HG02885 (cell line): ENCODE results near the gene PCNX1.
"Not testable (repeated sequence)": the region's sequence is repeated elsewhere in the genome, so short reads cannot be mapped to it uniquely, and the experiment has no call there.

ENCODE experiments used
- ATAC-seq: cut with Tn5 transposase; IDR thresholded peaks from one replicate; pipeline ENCODE4 v1.9.1; 2021; ENCODE audit warnings: mild to moderate bottlenecking; ENCODE audit not compliant: unreplicated experiment, poor library complexity

Gene PCNX1

DNA sequence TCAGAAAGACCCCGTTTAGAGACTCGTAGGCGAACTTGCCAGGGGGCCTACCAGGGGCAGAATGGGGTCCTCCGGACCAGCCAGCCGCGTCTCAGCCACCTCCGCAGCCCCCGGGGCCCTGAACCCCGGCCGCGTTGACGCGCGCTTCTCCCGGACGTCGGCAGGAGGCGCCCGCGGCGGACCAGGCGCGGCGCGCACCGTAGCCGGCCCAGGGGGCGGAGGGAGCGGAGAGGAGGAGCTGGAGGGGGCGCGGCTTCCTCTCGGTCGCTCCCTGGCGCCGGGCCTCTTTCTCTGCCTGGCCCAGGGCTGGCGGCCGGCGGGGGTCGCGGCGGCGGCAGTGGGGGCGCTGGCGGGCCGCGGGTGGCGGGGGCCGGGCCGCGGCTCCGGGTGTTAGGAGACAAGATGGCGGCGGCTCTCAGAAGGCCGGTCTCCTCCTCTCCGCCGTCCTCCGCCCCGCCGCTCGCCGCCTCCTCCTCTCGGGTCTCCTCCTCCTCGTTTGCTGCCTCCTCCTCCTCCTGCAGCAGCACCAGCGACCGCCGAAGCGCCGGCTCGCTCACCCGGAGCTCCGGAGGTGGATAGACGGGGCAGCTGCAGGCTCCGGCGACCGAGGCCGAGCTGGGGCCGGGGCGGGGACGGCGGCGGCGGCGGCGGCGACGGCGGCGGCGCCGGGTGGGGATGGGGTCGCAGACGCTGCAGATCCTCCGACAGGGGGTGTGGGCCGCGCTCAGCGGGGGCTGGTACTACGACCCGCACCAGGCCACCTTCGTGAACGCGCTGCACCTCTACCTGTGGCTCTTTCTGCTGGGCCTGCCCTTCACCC, at the start of gene PCNX1:
Gene PCNX1 (plus strand): TSS at position 284 of the 820 bp plus-strand sequence. CDS start 392 bp downstream, at position 676.
- ATAC-seq, result peak; percentile 81

DNA sequence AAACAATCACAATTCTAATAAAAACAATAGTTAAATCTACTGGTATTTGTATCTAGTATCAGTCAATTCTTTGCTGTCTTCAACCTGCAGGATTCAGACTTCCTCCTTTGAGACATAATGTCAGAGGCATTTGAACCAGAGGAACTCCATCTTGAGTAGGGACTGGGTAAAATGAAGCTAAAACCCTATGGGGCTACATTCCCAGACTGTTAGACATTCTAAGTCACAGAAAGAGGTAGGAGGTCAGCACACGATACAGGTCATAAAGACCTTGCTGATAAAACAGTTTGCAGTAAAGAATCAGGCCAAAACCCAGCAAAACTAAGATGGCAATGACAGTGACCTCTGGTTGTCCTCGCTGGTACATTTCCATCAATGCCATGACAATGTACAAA, 49.8 kb upstream of the PCNX1 start:
- no peak for ATAC-seq

DNA sequence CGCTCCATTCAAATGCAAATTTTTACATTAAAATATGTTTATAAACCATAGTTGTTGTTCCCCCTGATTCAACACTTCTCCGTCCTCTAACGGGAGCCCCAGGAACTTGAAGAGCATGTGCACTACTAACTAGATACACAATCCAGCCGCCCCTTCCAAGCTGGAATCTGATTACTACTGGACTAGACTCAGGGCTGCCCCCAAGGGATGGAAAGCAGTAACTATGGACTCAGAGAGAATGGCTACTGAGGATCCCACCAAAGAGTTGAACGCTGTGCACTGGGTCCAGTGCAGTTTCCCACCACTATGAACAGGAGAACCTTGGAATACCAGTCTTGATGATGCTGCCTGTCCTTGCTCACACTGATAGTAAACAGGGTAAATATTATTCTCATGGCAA, 48.6 kb upstream of the PCNX1 start:
- no peak for ATAC-seq

DNA sequence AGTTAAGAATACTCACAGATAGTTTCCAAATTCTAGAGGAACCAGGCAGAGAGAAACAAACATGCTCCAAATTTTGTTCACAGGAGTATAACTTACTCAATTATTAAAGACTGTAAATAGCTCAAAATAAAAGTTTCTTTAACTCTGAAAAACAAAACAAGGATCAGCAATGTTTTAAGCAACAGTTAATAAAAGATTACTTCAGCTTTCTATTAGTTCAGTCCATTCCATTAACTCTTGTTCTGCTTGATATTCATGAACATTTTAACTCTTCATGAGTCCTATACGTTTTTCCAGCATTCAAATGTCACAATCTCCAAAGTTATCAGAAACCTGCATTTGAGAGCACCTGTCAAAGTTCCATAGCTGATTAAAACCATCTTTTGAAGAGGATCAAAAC, 40.3 kb upstream of the PCNX1 start:
- ATAC-seq, result not testable (repeated sequence)

DNA sequence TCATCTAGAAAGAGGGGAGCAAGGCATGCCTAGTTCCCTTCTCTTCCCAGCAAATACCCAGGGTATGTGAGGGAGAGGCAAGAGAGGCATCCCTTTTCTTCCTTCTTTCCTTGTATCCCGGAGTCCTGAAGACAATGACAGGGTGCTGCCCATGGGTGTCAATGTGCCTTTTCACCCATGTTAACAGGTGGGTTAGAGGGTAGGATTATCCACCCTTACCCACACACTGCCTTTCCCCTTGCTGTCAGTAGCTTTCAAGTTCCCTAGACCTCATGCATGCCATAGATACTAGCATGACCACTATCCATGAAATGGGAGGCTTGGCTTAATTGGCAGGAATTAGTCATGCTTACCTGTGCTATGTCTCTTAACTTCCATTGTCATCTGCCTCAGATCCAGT, 36.3 kb upstream of the PCNX1 start:
- no peak for ATAC-seq

DNA sequence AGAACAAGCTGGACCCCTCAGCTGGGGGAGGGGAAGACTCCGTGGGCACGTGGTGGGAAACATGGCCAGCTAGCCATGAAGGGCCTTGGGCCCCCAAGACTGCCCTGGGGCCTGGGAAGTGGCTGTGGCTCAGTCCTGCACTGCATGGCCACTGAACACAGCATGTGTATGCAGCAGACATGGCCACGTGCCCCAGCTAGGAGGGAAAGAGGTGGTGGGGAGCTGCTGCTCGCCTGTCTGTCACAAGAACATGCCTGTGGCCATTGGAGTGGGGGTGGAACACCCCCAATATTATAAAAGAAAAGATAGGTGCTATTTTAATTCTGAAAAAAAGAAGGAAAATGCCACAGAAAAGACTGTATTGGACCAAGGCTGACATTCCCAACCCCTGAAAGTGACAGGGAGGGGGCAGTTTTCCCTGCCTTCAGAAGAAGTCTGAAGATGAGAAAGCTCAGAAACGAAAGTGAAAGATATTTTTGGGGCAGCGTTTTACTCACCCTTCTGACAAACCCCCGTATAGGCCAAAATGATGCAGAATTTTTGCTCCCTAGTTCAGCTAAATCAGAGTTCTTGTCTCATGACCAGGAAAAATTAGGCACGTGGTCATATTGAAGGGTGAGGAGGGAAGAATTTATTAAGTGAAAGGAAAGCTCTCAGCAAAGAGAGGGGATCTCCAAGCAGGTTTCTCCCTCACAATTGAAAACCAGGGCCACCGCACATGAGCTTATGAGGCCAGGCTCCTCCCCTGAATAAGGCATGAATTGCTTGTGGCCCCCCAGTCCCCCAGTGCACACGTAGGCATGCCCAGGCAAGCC, 35.2 kb upstream of the PCNX1 start:
- no peak for ATAC-seq

DNA sequence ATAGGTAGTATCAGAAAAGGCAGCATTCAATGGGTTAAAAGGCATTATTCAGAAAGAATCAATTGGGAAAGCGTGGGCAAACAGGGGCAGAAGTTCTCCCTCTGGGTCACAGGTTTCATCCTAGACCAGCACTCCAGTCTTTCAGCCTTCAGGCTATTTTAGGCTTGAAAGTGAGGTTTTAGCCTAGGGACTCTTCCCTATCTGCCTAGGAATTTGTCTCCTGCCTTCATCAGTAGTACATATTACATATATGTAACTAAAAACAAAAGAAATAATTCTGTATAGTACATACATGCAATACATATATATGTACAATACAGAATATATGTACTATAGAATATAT, 34.6 kb upstream of the PCNX1 start:
- no peak for ATAC-seq

DNA sequence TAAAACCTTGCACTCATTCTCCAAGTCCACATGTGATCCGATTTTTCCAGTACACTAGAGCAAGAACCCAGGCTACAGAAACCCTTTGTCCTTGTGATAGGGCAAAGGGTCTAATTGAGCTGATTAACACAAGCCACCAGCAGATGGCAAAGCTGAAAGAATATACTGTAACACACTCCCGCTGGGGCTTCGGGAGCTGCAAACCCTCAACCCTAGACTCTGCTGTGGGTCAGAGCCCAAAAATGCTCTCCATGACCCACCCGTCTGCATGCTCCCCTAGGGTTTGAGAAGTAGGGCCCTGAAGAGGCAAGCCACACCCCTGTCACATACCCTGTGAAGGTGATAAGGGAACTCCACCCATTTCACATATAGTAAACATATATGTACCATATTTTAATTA, 33.6 kb upstream of the PCNX1 start:
- ATAC-seq, result no peak

DNA sequence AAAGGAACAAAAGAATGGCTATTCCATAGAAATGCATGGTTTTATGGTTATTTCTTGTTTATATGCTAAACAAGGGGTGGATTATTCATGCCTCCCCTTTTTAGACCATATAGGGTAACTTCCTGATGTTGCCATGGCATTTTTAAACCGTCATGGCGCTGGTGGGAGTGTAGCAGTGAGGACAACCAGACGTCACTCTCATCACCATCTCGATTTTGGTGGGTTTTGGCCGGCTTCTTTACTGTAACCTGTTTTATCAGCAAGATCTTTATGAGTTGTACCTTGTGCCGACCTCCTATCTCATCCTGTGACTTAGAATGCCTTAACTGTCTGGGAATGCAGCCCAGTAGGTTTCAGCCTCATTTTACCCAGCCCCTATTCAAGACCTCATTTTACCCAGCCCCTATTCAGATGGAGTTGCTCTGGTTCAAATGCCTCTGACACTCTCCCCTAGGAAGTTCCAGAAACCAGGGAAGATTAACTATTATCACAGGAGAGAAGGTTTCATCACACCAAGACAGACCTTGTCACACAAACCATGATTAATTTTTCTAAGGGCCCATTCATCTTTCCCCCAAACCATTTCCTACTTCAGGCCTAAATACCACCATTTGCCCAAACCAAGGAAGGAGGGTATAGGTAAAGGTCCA, 31.3 kb upstream of the PCNX1 start:
- not testable (repeated sequence) for ATAC-seq

DNA sequence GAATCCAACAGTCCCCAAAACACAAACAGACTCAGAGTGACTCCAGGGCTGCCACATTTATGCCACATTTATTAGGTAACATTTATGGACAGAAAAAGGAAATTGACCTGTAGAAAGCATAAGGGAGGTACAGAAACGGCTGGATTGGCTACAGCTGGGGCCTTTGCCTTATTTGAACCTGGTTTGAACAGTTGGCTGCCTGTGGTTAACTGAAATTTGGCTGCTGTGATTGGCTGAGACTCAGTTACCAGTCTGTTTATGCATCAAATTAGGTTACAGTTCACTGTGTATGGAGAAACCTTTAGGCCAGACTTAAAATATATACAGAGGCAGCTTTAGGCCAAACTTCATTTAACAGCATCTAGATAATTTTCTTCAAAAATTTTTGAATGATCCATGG, 27.8 kb upstream of the PCNX1 start:
- no peak for ATAC-seq

DNA sequence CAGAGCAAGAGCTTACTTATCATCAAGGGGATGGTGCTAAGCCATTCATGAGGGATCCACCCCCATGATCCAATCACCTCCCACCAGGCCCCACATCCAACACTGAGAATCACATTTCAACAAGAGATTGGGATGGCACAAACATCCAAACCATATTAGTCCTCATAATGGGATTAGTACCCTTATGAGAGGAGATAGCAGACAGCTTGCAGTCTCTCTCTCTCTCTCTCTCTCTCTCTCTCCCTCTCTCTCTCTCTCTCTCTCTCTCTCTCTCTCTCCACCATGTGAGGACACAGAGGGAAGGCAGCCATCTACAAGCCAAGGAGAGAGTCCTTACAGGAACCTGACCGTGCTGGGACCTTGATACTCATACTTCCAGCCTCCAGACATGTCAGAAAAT, 26.4 kb upstream of the PCNX1 start:
- ATAC-seq, result not testable (repeated sequence)

DNA sequence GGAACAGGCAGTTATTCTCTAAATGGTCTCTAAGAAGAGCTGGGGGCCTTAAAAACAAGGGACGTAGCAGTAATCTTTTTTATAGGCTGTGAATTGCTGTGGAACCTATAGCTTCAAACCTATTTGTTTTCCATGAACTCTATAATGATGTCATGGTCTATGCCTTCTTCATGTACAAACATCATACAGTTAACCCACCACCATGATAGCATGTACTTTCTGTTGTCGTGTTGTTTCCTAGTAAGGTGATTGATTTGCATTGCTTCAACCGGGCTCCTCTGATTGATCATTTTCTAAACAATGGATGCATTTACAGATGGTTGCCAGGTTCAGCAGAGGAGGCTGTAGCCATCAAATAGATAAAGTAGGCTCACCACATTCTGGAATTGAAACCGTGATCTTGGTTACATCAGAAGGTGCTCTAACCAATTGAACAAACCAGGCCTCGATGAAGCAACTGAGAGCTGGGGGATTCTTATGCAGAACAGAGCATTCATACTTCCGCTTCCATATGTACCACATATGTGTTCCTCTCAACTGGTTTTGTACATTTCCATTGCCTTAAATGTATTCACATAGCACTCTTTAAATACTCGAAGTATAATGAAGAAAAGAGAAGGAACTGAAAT, 25.6 kb upstream of the PCNX1 start:
- ATAC-seq, result peak; percentile 71

DNA sequence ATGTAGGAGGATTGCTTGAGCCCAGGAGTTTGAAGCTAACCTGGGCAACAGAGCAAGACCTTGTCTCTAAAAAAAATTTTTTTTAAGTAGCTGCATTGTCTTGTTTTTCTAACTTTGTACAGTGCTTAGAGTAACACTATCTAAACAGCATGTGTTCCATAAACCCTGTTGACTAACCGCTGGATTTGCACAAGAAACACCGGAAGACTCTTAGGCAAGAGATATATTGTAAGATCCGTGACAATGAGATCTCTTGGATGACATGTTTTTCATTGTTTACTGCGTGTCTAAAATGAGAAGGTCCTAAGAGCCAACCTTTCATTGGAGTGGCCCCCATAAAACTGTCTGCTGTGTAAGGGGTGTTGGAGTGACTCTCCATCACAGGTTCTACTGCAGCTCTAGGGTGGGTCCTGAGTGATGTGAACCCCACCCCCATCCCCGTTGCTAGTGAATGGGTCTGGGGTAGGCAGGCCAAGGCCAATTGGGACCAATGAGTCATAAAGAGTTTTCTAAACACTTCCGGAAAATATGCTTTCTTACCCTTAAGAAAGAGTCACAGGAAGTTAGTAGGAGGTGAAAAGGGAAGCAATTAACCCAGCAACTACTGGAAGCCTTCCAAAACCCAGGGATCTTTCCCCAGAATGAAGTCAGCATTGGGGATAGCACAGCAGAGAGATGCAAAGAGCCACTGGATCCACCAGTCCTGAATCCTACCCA, 24.3 kb upstream of the PCNX1 start:
- no peak for ATAC-seq

DNA sequence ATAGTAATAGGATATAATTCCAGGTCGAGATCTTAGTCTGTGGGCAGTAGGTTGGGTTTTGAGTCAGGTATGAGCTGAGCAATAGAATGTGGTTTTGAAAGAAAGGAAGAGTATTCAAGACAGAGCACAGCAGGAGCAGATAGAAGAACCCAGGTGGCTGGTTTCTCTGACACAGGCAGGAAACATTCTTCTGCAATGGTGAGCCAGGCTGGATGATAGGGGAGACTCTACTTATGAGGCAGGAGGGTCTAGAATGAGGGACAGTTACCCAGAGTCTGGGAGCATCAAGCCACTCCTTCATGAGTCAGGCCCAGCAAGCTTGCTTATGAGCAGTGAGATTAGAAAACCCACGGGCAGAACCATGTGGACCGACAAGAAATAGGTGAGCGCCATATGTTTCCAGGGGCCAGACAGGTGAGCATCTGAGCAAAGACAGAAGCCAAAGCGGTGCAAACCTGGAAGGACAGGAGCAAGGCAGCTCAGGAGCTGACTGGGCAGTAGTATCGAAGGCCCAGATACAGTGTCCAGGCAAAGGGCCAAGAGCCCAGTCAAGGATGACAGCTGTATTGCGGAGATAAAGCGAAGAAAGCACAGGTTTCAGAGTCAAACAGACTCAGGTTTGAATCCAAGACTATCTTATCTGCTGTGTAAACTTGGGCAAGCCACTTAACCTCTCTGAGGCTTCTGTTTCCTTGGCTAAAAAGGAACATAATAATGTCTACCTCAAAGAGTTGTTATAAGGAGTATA, 22.5 kb upstream of the PCNX1 start:
- no peak for ATAC-seq

DNA sequence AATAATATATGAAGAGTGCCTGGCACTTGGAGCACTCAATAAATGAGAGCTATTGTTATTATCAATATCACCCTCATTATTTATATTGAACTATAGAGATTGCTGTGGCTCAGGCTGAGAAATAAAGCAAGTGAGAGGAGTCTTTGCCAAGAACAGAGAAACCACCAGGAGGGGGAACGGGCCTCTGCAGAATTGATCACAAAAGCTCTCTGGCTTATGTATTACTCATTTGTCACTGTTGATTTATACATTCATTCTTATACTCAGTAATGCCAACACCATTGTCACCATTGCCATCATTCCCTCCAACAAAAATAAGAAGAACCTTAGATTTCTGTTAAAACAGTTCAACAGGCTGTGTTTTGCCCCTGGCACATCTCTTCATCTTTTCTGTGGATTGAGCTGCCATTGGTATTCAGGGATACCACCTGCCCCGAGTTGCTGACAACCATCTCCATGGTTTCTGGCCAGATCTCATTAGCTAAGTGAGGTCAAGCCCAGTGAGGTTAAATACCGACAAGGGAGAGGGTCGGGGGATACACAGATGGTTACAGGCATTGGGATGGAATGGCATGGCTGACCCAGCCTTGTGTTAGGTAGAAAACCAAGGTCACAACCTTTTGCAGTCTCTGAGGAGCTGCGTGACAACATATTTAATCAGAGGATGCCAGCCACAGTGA, 21.8 kb upstream of the PCNX1 start:
- ATAC-seq, result no peak

DNA sequence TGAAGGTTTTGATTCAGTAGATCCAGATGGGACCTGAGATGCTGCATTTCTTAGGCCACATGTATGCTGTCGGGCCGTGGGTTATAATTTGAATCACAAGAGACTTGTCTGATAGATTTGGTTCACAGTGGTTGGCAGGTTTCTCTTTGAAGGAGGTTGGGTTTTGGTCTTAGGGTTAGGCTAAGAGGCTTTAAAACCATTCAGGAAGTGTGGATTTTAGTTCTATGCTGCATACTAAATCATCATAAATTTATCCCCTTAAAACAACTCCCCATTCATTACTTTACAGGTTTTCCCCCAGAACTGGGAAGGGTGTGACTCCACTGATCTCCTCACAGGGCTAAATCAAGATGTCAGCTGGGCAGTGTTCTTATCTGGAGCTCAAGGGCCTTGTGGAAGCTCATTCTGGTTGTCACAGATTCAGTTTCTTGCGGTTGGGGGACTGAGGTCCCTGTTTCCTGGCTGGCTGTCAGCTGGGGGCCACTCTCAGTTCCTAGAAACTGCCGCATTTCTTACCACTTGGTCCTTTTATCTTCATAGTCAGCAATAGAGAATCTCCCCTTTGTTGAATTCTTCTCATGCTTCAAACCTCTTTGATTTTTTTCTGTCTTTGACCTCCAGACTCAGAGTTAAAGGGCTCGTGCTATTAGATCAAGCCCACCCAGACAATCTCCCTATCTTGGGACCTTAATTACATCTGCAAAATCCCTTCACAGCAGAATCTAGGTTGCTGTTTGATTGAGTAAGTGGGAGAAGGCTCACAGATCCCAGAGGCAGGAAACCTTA, 20.6 kb upstream of the PCNX1 start:
- ATAC-seq, result peak; percentile 51

DNA sequence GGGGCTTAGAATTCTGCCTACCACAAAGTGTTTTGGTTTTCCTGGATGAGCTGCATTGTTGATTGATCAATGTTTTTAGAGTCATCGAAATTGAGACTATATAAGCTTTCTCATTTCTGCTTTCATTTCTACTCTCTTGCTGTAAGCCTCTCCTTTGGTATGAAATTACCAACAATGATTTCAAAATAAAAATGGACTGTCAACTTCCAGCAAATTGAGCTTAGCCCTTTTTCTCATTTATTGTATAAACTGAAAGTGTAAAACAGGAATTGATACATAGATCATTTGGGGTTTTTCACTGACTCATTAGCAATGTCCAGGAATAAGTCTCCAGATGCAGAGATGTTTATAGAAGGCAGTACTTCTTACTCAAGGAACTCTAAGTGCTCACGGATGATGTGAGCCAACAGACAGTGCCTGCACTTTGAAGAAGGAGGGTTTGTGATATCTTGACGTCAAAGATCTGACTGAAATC, 20.0 kb upstream of the PCNX1 start:
- peak; percentile 50 for ATAC-seq
